Measurements from ENCODE around the gene DNAH6. TPM values are rescaled to one million over a fixed set of nuclear protein-coding genes. Genes with fewer than 3 reads are reported as not detected.
A peak's percentile ranks its signal among the peaks of the same experiment; 100 is the strongest.

Gene DNAH6
- total RNA-seq, 8 experiments from 2014 or later = 0.14 to 7.4 (median 1.1) TPM

DNA sequence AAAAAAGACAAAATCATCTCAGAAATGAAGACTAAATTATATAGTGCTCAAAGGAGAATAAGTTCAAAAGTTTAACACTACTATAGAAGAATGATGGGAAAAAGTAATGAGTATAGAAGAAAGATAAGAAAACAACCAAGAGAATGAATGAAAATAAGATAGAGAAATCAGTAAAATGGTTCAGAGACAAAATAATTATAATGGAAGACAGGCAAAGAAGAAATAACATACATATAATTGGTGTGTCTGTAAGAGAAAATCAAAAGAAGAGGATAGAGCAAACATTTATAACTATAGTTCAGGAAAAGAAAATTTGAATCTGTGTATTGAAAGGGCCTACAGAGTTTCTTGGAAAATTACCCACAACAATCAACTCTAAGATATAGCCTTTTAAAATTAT, 43.5 kb downstream of the DNAH6 start:
- no peak for ATAC-seq (replicated peaks in 6 of 8)
- Histone ChIP-seq H3K4me1 (replicated peaks in 1 of 2) (no peaks in the 10 kb centered on the region), H3K27ac (no peak overlapping the region), H3K4me3 (no peak overlapping the region)
- in situ Hi-C loops (cut with MboI; ENCODE audit: low pct_unique_long_range_greater_than_20kb in 2 of 9, low sequenced_read_pairs in 9 of 9, unreplicated experiment in 9 of 9) = no loop called here

DNA sequence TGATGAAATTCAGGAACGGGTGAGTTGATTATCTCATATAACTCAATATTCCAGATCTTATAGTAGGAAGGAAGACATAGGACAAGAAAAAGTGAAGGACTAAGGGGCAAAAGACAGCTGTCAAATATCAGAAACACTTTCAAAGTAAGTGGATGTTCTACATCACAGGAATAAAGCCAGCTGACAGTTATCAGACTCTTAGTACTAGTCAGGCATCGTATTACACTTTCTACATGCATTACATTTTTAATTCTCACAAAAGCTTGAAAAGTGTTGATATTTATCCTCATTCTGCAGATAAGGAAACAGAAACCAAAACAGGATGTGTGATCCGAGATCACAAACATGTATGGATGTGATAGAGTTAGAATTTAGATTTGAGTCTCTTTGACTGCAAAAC, 63.4 kb downstream of the DNAH6 start:
- ATAC-seq (replicated peaks in 6 of 8) = no peak
- no peaks in the 10 kb centered on the region for H3K4me1 ChIP-seq (replicated peaks in 1 of 2)
- no peak overlapping the region for H3K27ac ChIP-seq
- in situ Hi-C loops (cut with MboI; ENCODE audit: low pct_unique_long_range_greater_than_20kb in 2 of 9, low sequenced_read_pairs in 9 of 9, unreplicated experiment in 9 of 9) = no loop called here
- H3K4me3 ChIP-seq = no peak overlapping the region
- WGBS, 10 experiments = 16 to 100% (median 80%) methylated on average over 1 to 3 of the region's 3 CpGs

DNA sequence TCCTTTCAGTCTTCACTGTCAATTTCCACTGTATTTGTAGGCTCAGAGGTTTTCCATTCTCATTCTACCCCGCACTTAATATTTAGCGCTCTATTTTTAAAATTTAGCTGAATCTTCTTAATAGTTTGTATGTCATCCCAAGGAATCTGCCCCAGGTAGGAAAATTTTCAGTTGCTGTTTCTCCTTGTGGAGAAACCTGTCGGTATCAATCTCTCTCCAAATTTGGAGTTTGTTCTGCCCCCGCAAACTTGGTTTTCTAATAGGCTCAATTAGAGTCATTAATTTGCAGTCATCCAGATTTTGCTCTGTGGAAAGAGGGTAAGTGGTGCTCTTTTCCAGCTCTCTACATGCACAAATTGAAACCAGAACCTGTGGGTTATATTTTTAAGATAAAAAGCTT, 87.6 kb downstream of the DNAH6 start:
- ATAC-seq (replicated peaks in 6 of 8) = no peak
- H3K4me1 ChIP-seq (replicated peaks in 1 of 2) = no peaks in the 10 kb centered on the region
- WGBS, 10 experiments = 33 to 100% (median 85%) methylated on average over 1 to 4 of the region's 4 CpGs
- in situ Hi-C loops (cut with MboI; ENCODE audit: low pct_unique_long_range_greater_than_20kb in 2 of 9, low sequenced_read_pairs in 9 of 9, unreplicated experiment in 9 of 9) = no loop called here
- H3K4me3 ChIP-seq = no peak overlapping the region
- H3K27ac ChIP-seq = no peak overlapping the region

DNA sequence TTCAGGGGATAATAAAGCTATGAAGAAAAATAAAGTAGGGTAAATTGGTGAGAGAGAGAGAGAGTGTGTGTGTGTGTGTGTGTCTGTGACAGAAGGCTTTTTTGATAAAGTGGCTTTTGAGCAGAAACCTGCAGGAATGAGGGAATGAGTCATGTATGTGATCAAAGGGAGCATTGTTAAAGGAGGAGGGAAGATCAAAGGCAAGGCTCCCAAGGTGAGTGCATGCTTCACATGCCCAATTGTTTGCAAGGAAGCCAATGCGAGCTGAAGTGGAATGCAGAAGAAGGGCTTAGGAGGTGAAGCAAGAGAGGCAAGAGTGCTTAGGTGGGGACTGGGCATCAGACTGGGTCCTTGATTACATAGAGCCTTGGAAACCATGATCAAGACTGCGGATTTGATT, 96.8 kb downstream of the DNAH6 start:
- Histone ChIP-seq H3K4me3 (no peak overlapping the region), H3K27ac (no peak overlapping the region), H3K4me1 (replicated peaks in 1 of 2) (no peaks in the 10 kb centered on the region)
- in situ Hi-C loops (cut with MboI; ENCODE audit: low pct_unique_long_range_greater_than_20kb in 2 of 9, low sequenced_read_pairs in 9 of 9, unreplicated experiment in 9 of 9) = no loop called here
- 7 to 100% (median 77%) methylated on average over 1 to 2 of the region's 2 CpGs; no CpG with 5 or more reads in 2 of the 10 experiments for WGBS, 10 experiments
- ATAC-seq (replicated peaks in 6 of 8) = no peak

DNA sequence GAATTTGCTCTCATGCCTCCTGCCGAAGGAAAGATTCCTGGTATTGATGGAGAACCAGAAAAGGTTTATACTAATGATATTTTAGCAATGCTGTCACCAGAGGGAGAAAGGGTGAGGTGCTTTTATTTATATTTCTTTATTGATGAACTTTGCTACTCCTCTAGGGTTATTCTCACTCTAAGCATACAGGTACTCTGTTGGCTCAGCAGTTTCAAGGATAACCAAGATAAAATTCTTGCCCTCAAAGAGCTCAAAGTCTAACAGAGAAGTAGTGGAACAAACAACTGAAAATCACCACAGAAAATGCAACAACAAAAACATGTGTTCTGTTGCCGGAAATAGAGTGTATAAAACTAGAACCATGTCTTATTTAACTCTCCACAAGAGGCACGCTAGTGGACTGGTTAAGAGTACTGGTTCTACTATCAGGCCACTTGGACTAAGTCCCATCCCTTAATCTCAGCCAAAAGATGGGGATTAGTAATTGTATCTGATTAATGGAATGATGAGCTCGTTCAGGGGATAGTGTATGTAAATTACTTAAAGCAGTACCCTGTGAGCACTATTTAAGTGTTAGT, 103.6 kb downstream of the DNAH6 start:
- H3K27ac ChIP-seq = no peak overlapping the region
- ATAC-seq (replicated peaks in 6 of 8) = no peak
- WGBS, 10 experiments = 7 to 100% (median 46%) methylated on average over 1 to 4 of the region's 4 CpGs
- in situ Hi-C loops (cut with MboI; ENCODE audit: low pct_unique_long_range_greater_than_20kb in 2 of 9, low sequenced_read_pairs in 9 of 9, unreplicated experiment in 9 of 9) = no loop called here
- H3K4me3 ChIP-seq = no peak overlapping the region
- H3K4me1 ChIP-seq (replicated peaks in 1 of 2) = no peaks in the 10 kb centered on the region

DNA sequence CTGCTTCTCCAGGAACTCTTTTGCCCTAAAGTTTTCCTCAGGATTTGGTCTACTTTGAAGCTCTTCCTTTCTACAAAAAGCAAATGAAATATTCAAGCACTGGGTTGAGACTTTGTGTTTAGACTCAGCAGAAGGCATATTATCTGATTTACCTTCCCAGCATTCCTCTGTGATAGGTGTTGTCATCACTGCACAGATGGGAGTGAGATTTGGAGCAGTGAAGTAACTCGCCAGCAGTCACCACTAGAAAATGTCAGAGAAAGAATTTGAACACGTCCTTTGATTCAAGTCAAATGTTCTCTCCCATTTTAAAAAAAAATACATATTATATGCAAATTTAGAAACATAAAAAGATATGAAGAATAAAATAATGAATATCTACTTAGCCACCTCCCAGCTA, 112.2 kb downstream of the DNAH6 start:
- no peak overlapping the region for H3K27ac ChIP-seq
- no peak for ATAC-seq (replicated peaks in 6 of 8)
- H3K4me3 ChIP-seq = no peak overlapping the region
- WGBS, 10 experiments = 40 to 100% (median 83%) methylated on average over 1 to 2 of the region's 2 CpGs; no CpG with 5 or more reads in 2 of the 10 experiments
- H3K4me1 ChIP-seq (replicated peaks in 1 of 2) = no peaks in the 10 kb centered on the region
- in situ Hi-C loops (cut with MboI; ENCODE audit: low pct_unique_long_range_greater_than_20kb in 2 of 9, low sequenced_read_pairs in 9 of 9, unreplicated experiment in 9 of 9) = loop anchor here in 2 of 9 experiments (25.0 kb wide), 2 partner anchors 141 to 209 kb away; no protein-coding TSS in a partner anchor

DNA sequence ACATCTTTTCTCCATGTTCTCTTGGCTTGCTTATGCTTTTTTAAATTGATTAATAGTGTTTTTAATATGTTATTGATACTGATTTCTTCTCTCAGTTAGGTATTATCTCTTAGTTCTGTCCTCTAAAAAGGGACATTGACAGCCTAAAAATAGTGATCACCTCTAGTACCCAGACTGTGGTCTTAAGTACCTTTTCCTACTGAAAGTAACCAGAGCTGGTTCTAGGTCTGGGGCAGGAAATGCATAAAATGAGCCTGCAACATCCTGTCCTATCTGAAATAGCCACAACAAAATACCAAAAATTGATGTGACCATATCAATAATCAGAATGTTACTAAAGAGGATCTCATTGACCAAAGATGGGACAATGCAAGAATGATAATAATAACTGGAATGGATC, 113.3 kb downstream of the DNAH6 start:
- H3K4me3 ChIP-seq = no peak overlapping the region
- no peak for ATAC-seq (replicated peaks in 6 of 8)
- no peaks in the 10 kb centered on the region for H3K4me1 ChIP-seq (replicated peaks in 1 of 2)
- H3K27ac ChIP-seq = no peak overlapping the region
- in situ Hi-C loops (cut with MboI; ENCODE audit: low pct_unique_long_range_greater_than_20kb in 2 of 9, low sequenced_read_pairs in 9 of 9, unreplicated experiment in 9 of 9) = loop anchor here in 2 of 9 experiments (25.0 kb wide), 2 partner anchors 142 to 208 kb away; no protein-coding TSS in a partner anchor

DNA sequence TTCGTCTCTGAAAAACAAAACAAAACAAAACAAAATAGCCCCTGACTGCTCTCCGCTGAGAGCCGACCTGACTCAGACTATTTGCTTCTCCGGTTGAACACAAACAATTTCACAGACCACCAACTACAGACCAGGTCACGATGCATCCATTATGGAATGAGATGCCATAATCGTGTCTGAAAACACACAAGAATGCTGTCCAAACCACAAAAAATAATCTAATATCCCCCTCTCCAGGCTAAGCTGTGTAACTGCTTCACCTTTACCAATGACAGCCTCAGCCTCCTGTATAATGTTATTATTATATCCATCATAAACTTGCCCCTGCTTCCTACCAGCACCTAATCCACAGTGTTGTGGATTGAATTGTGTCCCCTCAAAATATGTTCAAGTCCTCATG, 114.7 kb downstream of the DNAH6 start:
- no peaks in the 10 kb centered on the region for H3K4me1 ChIP-seq (replicated peaks in 1 of 2)
- in situ Hi-C loops (cut with MboI; ENCODE audit: low pct_unique_long_range_greater_than_20kb in 2 of 9, low sequenced_read_pairs in 9 of 9, unreplicated experiment in 9 of 9) = loop anchor here in 3 of 9 experiments (10.0 to 25.0 kb wide), 3 partner anchors 136 to 206 kb away; no protein-coding TSS in a partner anchor
- H3K27ac ChIP-seq = no peak overlapping the region
- H3K4me3 ChIP-seq = no peak overlapping the region
- 28 to 82% (median 45%) methylated on average over 1 to 6 of the region's 6 CpGs for WGBS, 10 experiments
- peak in 5 of 8 experiments; percentile 51 to 84 (median 78) for ATAC-seq (replicated peaks in 6 of 8)

DNA sequence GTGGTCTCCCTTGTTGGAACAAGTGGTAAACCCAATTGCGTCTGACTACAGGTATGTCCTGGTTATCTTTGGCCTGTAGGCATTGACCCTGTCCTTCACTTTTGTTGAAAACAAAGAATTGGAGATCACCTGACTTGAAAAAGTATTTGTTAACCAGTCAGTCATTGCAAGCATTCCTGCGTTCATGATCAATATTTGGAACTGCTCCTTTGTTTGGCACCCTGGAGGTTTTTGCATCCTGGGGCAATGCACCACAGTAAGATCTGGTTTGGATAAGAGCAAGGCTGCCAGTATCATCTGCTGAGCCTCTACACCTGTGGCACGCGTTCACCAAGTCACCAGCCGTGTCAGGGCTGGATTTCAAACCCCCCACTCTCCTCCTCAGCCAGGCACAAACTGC, 115.7 kb downstream of the DNAH6 start:
- in situ Hi-C loops (cut with MboI; ENCODE audit: low pct_unique_long_range_greater_than_20kb in 2 of 9, low sequenced_read_pairs in 9 of 9, unreplicated experiment in 9 of 9) = loop anchor here in 3 of 9 experiments (10.0 to 25.0 kb wide), 3 partner anchors 137 to 205 kb away; no protein-coding TSS in a partner anchor
- WGBS, 10 experiments = 43 to 95% (median 71%) methylated on average over 1 to 5 of the region's 5 CpGs; no CpG with 5 or more reads in 3 of the 10 experiments
- no peak for ATAC-seq (replicated peaks in 6 of 8)

DNA sequence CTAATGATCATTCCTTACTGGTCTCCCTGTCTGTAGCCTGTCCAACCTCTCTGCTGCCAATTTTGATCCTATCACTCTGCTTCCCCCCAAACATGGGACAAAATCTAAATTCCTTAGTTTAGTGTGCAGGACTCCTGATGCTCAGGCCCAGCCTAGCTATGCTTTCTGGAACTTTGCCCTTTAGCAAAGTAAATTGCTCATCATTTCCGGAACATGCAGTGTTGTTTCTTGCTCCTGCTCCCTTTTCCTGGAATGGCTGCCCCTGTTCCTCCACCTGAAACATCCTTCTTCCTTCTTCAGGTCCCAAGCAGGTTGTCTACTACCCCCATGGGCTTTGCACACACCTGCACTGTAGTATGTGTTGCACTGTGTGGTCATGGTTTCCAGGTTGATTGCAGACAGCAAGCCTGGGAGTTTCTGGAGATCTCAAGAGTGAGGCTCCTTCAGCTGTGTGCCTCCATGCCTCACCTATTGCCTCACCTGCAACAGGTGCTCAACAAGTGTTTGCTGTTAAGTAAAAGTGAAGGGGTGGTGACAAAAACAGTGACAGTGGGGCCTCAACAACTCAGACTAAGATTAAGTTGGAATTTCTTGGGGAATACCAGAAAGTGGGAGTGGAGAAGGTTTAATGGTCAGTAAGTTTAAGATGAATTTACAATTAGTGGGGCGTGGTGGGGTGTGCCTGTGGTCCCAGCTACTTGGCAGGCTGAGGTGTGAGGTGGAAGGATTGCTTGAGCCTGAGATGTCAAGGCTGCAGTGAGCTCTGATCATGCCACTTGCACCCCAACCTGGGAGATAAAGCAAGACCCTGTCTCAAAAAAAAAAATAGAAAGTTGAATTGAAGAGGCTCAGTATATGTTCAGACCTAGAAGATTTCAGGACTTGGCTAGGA, 120.0 kb downstream of the DNAH6 start:
- WGBS, 10 experiments = 0 to 88% (median 60%) methylated on average over 1 to 2 of the region's 2 CpGs; no CpG with 5 or more reads in 3 of the 10 experiments
- H3K4me3 ChIP-seq = no peak overlapping the region
- no peak overlapping the region for H3K27ac ChIP-seq
- ATAC-seq (replicated peaks in 6 of 8) = peak in 1 of 8 experiments; percentile 28
- no peaks in the 10 kb centered on the region for H3K4me1 ChIP-seq (replicated peaks in 1 of 2)
- in situ Hi-C loops (cut with MboI; ENCODE audit: low pct_unique_long_range_greater_than_20kb in 2 of 9, low sequenced_read_pairs in 9 of 9, unreplicated experiment in 9 of 9) = loop anchor here in 3 of 9 experiments (10.0 to 25.0 kb wide), 3 partner anchors 142 to 201 kb away; no protein-coding TSS in a partner anchor

More for the DNA sequence above, 115.7 kb downstream of the DNAH6 start:
- no peak overlapping the region for H3K4me3 ChIP-seq
- H3K27ac ChIP-seq = no peak overlapping the region
- no peaks in the 10 kb centered on the region for H3K4me1 ChIP-seq (replicated peaks in 1 of 2)

DNA sequence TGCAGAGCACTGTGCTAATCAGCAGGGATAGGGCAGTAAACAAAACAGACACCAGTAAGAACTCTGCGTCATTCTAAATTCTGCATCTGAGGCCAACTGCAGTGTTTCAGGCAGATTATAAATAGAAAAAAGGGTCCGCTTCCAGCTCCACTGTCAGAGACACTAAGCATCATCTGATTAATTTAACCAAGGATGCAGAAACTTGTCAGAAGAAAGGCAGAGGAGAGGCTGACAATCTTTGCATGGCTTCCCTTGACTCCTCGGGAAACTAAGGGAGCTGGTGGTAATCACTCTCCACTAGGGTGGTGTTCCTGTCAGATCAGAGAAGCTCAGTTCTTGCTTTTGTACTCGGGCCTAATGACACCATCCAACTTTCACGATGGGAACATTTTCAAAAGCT, 123.5 kb downstream of the DNAH6 start:
- 20 to 93% (median 80%) methylated on average over 1 to 5 of the region's 5 CpGs; no CpG with 5 or more reads in 1 of the 10 experiments for WGBS, 10 experiments
- in situ Hi-C loops (cut with MboI; ENCODE audit: low pct_unique_long_range_greater_than_20kb in 2 of 9, low sequenced_read_pairs in 9 of 9, unreplicated experiment in 9 of 9) = loop anchor here in 3 of 9 experiments (10.0 to 25.0 kb wide), 3 partner anchors 145 to 198 kb away; no protein-coding TSS in a partner anchor
- ATAC-seq (replicated peaks in 6 of 8) = no peak

DNA sequence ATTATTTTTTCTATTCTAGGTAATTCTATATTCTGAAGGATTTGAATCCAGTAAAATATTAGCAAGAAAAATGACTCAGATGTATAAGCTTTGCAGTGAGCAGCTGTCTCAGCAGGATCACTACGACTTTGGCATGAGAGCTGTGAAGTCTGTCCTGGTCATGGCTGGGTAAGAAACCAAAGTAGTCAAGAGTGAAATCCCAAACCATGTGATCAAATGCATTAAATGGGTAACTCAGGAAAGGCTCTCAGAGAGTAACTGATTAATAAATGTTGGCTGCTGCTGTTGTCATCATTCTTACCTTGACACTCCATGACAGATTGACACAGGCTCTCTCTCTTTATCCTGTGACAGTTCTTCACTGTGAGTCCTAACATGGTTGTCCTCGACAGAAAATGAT, 124.1 kb downstream of the DNAH6 start:
- WGBS, 10 experiments = 17 to 100% (median 65%) methylated on average over 1 to 2 of the region's 2 CpGs; no CpG with 5 or more reads in 2 of the 10 experiments
- Histone ChIP-seq H3K27ac (no peak overlapping the region), H3K4me1 (replicated peaks in 1 of 2) (no peaks in the 10 kb centered on the region), H3K4me3 (no peak overlapping the region)
- ATAC-seq (replicated peaks in 6 of 8) = no peak
- in situ Hi-C loops (cut with MboI; ENCODE audit: low pct_unique_long_range_greater_than_20kb in 2 of 9, low sequenced_read_pairs in 9 of 9, unreplicated experiment in 9 of 9) = loop anchor here in 2 of 9 experiments (25.0 kb wide), 2 partner anchors 153 to 197 kb away; no protein-coding TSS in a partner anchor

More for the DNA sequence above, 123.5 kb downstream of the DNAH6 start:
- Histone ChIP-seq H3K4me1 (replicated peaks in 1 of 2) (no peaks in the 10 kb centered on the region), H3K4me3 (no peak overlapping the region), H3K27ac (no peak overlapping the region)

DNA sequence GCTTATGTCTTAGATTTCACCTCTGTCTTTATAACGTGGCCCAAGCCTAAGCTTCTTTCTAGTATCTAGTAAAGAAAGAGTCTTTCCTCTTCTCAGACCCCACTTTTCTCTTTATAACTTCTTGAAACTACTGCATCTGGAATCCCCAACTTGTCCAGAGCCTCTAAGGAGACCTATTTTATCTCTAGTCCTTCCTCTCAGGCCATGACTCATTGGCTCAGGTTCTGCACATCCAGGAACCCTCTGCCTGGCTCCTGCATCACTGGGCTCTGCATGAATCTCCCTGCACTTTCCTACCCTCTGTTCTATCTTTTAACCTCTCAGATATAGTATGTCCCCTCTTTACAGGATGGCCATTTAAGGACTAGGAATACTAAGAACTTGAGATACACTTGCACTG, 124.7 kb downstream of the DNAH6 start:
- in situ Hi-C loops (cut with MboI; ENCODE audit: low pct_unique_long_range_greater_than_20kb in 2 of 9, low sequenced_read_pairs in 9 of 9, unreplicated experiment in 9 of 9) = loop anchor here in 2 of 9 experiments (25.0 kb wide), 2 partner anchors 154 to 196 kb away; no protein-coding TSS in a partner anchor
- H3K4me3 ChIP-seq = no peak overlapping the region
- 0 to 100% (median 86%) methylated on average over 1 of the region's 1 CpG; no CpG with 5 or more reads in 5 of the 10 experiments for WGBS, 10 experiments
- no peaks in the 10 kb centered on the region for H3K4me1 ChIP-seq (replicated peaks in 1 of 2)
- H3K27ac ChIP-seq = no peak overlapping the region
- no peak for ATAC-seq (replicated peaks in 6 of 8)
